ENCODE data around the gene RRP12.

DNA sequence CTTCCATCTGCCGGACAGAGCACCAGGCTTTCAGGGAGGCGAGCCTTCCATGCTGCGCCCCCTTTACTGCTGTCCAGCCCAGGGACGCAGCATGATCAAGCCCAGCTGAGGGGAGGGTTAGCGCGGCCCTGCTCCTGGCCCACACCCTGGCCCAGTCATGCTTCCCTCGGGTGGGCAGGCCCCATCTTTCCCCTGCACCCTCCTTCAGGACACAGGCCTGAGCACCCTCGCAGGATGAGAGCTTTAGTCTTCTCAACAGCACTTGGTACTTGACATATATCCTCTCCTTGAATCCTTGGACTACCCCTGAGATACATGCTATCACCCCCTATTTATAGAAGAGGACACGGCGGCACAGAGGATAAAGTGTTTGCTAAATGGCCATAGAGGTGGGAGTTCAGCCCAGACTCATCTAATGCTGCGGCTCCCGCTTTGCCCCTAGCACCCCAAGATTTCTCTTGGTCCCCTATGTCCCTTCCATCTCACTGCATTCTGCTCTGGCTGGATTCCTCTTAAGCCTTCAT lies 34.0 kb downstream of the RRP12 start:
- TF ChIP-seq EZH2 (IDR thresholded peaks at IDR 0.05) (no peak), EZH2phosphoT487 (IDR thresholded peaks at IDR 0.05) (no peak)
- TF ChIP-seq, protein P1, sequence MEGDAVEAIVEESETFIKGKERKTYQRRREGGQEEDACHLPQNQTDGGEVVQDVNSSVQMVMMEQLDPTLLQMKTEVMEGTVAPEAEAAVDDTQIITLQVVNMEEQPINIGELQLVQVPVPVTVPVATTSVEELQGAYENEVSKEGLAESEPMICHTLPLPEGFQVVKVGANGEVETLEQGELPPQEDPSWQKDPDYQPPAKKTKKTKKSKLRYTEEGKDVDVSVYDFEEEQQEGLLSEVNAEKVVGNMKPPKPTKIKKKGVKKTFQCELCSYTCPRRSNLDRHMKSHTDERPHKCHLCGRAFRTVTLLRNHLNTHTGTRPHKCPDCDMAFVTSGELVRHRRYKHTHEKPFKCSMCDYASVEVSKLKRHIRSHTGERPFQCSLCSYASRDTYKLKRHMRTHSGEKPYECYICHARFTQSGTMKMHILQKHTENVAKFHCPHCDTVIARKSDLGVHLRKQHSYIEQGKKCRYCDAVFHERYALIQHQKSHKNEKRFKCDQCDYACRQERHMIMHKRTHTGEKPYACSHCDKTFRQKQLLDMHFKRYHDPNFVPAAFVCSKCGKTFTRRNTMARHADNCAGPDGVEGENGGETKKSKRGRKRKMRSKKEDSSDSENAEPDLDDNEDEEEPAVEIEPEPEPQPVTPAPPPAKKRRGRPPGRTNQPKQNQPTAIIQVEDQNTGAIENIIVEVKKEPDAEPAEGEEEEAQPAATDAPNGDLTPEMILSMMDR (IDR thresholded peaks at IDR 0.05), result no peak

All from neural progenitor cell (in vitro differentiated cells).